Neural crest cell (in vitro differentiated cells): ENCODE data around the gene EXOC3. TPM values are rescaled to one million over a fixed set of nuclear protein-coding genes. Genes with fewer than 3 reads are reported as not detected.

Source experiments
- DNase-seq: peaks from one replicate; pipeline ENCODE4 v3.0.0; 2021; ENCODE audit warnings: low read depth, mixed read lengths, low spot score
- H3K27ac Mint-ChIP-seq: one replicate; pipeline ENCODE4 v1.8.0; 2021; ENCODE audit warnings: mild to moderate bottlenecking, mixed read lengths; ENCODE audit not compliant: unreplicated experiment
- H3K27me3 Mint-ChIP-seq: 2 replicates; pipeline ENCODE4 v1.8.0; 2021; ENCODE audit warnings: low read depth, mild to moderate bottlenecking, mixed read lengths
- H3K36me3 Mint-ChIP-seq: 2 replicates; pipeline ENCODE4 v1.8.0; 2021; ENCODE audit warnings: low read depth, mild to moderate bottlenecking, mixed read lengths
- H3K4me1 Mint-ChIP-seq: 2 replicates; pipeline ENCODE4 v1.8.0; 2021; ENCODE audit warnings: mixed read lengths
- H3K4me3 Mint-ChIP-seq: one replicate; pipeline ENCODE4 v1.8.0; 2021; ENCODE audit warnings: mild to moderate bottlenecking, mixed read lengths
- H3K9me3 Mint-ChIP-seq: 2 replicates; pipeline ENCODE4 v1.8.0; 2021; ENCODE audit warnings: mixed read lengths
- total RNA-seq: library from RNA; stranded (reverse); gene quantifications from 2 replicates; pipeline ENCODE4 v1.2.1, GENCODE V29; 2021
- TF ChIP-seq, protein P1 (sequence below): fragments of 200-600 bp; sonication (generic); conservative IDR thresholded peaks from 2 replicates; pipeline ENCODE4 v1.5.0; 2021; ENCODE audit warnings: antibody characterized with exemption, mild to moderate bottlenecking

EXOC3 gene
- total RNA-seq, 1 donor from 2014 or later, result 61.3 TPM

DNA sequence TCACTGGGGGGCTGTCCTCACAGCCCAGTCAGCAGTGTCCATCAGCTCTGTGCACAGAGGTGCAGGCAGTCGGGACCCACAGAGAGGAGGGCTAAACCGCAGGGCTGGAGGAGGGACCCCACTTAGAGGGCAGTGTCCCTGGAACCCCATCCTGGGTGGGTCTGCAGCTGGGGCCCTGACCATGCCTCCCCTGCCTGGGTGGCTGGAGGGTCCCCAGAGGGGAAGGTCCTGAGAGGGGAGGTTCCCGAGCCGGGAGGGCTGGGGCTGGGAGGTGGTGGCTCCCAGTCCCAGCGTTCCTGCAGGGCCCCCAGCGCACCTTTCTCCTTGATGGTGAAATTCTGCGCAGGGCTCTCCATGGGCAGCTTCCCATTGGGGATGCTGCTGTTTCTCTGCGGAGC is 32.7 kb downstream of the EXOC3 start:
- TF ChIP-seq, protein P1, sequence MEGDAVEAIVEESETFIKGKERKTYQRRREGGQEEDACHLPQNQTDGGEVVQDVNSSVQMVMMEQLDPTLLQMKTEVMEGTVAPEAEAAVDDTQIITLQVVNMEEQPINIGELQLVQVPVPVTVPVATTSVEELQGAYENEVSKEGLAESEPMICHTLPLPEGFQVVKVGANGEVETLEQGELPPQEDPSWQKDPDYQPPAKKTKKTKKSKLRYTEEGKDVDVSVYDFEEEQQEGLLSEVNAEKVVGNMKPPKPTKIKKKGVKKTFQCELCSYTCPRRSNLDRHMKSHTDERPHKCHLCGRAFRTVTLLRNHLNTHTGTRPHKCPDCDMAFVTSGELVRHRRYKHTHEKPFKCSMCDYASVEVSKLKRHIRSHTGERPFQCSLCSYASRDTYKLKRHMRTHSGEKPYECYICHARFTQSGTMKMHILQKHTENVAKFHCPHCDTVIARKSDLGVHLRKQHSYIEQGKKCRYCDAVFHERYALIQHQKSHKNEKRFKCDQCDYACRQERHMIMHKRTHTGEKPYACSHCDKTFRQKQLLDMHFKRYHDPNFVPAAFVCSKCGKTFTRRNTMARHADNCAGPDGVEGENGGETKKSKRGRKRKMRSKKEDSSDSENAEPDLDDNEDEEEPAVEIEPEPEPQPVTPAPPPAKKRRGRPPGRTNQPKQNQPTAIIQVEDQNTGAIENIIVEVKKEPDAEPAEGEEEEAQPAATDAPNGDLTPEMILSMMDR, result no peak
- H3K4me3 Mint-ChIP-seq, result no peak overlapping the region
- H3K27ac Mint-ChIP-seq, result no peak overlapping the region
- no peak for DNase-seq
- H3K9me3 Mint-ChIP-seq, result no peaks in the 10 kb centered on the region
- no peaks in the 10 kb centered on the region for H3K36me3 Mint-ChIP-seq
- peaks cover 7% of the 10 kb centered on the region for H3K4me1 Mint-ChIP-seq
- H3K27me3 Mint-ChIP-seq, result peaks cover 31% of the 10 kb centered on the region

DNA sequence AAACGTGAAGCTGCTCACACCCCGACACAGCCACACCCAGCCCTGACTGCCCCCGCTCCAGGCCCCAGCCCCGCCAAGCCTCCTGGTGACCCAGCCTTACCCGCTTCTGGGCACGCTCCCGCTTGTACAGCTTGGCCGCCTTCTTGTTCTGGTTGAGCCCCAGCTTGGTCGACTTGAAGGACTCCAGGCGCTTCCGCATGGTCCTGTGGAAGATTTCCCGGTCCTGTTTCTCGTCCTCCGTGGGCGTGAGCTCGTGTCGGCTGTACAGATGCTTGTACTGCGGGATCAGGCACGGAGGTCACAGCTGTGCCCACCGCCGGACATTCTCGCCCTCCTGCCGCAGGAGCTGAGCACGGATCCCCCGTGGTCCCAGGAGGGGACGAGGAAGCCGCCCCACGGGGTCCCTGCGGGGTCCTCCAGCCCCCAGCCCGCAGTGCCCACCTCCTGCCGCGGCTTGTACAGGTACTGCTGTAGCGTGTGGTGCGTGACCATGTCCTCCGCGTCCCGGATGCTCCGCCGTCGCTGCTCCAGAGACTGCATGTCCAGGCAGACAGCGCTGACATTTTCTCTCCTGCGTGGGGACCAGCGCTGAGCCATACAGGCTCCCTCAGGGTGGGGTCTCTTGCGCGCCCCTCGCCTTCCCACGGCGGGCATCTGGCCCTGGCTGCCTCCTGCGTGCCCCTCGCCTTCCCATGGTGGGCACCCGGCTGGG is 33.3 kb downstream of the EXOC3 start:
- Mint-ChIP-seq H3K4me3 (no peak overlapping the region), H3K27ac (no peak overlapping the region), H3K4me1 (peaks cover 7% of the 10 kb centered on the region), H3K36me3 (no peaks in the 10 kb centered on the region), H3K27me3 (peaks cover 31% of the 10 kb centered on the region), H3K9me3 (no peaks in the 10 kb centered on the region)
- TF ChIP-seq, protein P1, result no peak
- no peak for DNase-seq

DNA sequence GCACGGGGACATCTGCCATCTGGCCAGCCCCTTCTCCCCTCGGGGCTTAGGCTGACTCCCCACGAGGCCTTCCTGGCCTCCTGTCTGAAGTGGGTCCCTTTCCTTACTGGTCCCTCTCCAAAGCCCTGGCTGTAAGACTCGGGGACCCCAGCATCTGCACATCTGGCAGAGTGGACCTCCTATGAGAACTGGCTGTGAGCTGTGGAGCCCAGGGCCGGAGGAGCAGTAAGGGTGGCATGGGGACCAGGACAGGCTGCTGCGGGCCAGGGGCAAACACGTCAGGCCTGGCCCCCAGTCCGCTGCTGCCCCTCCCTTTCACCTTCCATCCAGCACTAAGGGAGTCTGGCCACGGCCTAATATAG is 33.8 kb downstream of the EXOC3 start:
- peaks cover 31% of the 10 kb centered on the region for H3K27me3 Mint-ChIP-seq
- no peak for DNase-seq
- TF ChIP-seq, protein P1, result no peak
- no peak overlapping the region for H3K4me3 Mint-ChIP-seq
- no peaks in the 10 kb centered on the region for H3K36me3 Mint-ChIP-seq
- H3K4me1 Mint-ChIP-seq, result peaks cover 2% of the 10 kb centered on the region
- H3K9me3 Mint-ChIP-seq, result no peaks in the 10 kb centered on the region
- H3K27ac Mint-ChIP-seq, result no peak overlapping the region

DNA sequence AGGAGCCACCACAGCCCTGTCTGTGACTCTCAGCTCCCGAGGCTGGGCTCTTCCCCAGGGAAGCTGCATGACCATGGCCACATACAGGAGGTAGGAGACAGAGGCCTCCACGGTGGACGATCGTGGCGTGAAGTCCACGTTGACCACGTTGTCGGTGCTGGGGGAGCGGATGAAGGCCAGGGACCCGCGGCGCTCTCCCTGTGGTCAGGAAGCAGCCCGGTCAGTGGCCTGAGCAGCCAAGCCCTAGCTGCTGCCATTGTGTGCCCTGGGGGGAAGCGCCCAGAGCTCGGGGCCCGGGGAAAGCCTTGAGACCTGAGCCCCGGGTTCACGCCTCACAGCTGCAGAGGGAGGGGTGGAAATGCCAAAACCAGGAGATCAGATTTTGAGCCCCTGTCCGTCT is 34.3 kb downstream of the EXOC3 start:
- DNase-seq, result no peak
- Mint-ChIP-seq H3K27me3 (peaks cover 31% of the 10 kb centered on the region), H3K36me3 (no peaks in the 10 kb centered on the region), H3K9me3 (no peaks in the 10 kb centered on the region), H3K4me3 (peak overlapping the region; percentile 49), H3K27ac (no peak overlapping the region), H3K4me1 (no peaks in the 10 kb centered on the region)
- TF ChIP-seq, protein P1, result no peak

DNA sequence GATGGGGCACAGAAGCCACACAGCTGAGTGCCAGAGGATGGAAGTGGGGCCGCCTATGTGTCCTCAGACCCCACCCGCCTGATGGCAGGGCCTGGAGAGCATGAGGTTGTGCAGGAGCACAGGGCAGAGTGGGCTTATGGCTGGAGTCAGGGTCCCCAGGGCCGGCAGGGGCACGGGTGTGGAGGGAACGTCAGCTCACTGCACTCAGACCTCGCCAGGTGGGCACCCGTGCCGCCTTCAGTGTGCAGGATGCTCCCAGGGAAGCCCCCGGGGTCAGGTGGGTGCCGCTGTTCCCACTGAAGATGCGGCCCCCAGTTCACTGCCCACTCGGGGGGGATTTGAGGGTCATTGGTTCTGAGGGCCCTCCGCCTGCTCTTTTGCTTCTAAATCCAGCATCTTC is 34.9 kb downstream of the EXOC3 start:
- Mint-ChIP-seq H3K4me1 (no peaks in the 10 kb centered on the region), H3K9me3 (no peaks in the 10 kb centered on the region), H3K4me3 (peak overlapping the region; percentile 49), H3K36me3 (no peaks in the 10 kb centered on the region), H3K27ac (no peak overlapping the region), H3K27me3 (peaks cover 31% of the 10 kb centered on the region)
- TF ChIP-seq, protein P1, result no peak
- DNase-seq, result no peak
